ENCODE results near the gene TRIO.

The TRIO gene

GRCh38 chr5:14471507-14471906 is 328.4 kb downstream of the TRIO start:
- Histone ChIP-seq H3K27ac (replicated peaks; ENCODE audit: low read length) (no peak overlapping the region), H3K27me3 (ENCODE audit: control insufficient read depth in 3 of 3, insufficient read depth in 3 of 3, low read depth in 1 of 3, low read length in 3 of 3) (no peaks in the 10 kb centered on the region), H2AFZ (ENCODE audit: low read length) (no peak overlapping the region), H3K4ac (ENCODE audit: low read length) (no peak overlapping the region), H3K14ac (ENCODE audit: low read length) (no peak overlapping the region), H3K4me3 (ENCODE audit: low read length in 2 of 2) (no peak overlapping the region), H2BK12ac (ENCODE audit: low read length) (no peak overlapping the region), H3K79me1 (ENCODE audit: low read depth, low read length) (no peaks in the 10 kb centered on the region), H4K91ac (ENCODE audit: low read depth, low read length, poor library complexity) (no peak overlapping the region), H3K9ac (ENCODE audit: low read depth, low read length, poor library complexity) (no peak overlapping the region), H2BK5ac (ENCODE audit: low read length) (no peak overlapping the region), H3K4me2 (ENCODE audit: insufficient read depth, low read length, poor library complexity, severe bottlenecking) (no peak overlapping the region), H3K9me3 (replicated peaks in 1 of 2; ENCODE audit: control insufficient read depth in 2 of 2, insufficient read depth in 1 of 2, low read depth in 1 of 2, low read length in 2 of 2) (no peaks in the 10 kb centered on the region), H2BK120ac (ENCODE audit: low read depth, low read length) (no peak overlapping the region), H3K36me3 (replicated peaks in 1 of 2; ENCODE audit: control insufficient read depth in 2 of 2, insufficient read depth in 2 of 2, low read length in 2 of 2) (peaks cover 9 to 95% of the 10 kb centered on the region in 2 donors), H2AK5ac (ENCODE audit: low read depth, low read length) (no peak overlapping the region), H3K4me1 (ENCODE audit: control insufficient read depth in 2 of 2, insufficient read depth in 1 of 2, low read depth in 1 of 2, low read length in 2 of 2) (peaks cover 0 to 3% of the 10 kb centered on the region in 2 donors), H4K8ac (ENCODE audit: low read depth, low read length) (no peak overlapping the region), H3K18ac (ENCODE audit: low read length) (no peak overlapping the region), H3K23ac (ENCODE audit: low read depth, low read length, poor library complexity) (no peak overlapping the region), H2BK15ac (ENCODE audit: low read length) (no peak overlapping the region)
- no peak for DNase-seq (ENCODE audit: low spot score)
- no CpG with 5 or more reads among the region's 3 CpGs for WGBS, 2 donors (ENCODE audit: extremely low coverage in 2 of 2, insufficient read length in 2 of 2, insufficient replicate concordance in 1 of 2)

GRCh38 chr5:14472986-14473567 is 329.9 kb downstream of the TRIO start:
- no CpG with 5 or more reads among the region's 3 CpGs for WGBS, 2 donors (ENCODE audit: extremely low coverage in 2 of 2, insufficient read length in 2 of 2, insufficient replicate concordance in 1 of 2)

GRCh38 chr5:14475045-14475444 is 331.9 kb downstream of the TRIO start:
- Histone ChIP-seq H2BK12ac (ENCODE audit: low read length) (no peak overlapping the region), H3K23ac (ENCODE audit: low read depth, low read length, poor library complexity) (no peak overlapping the region), H3K9ac (ENCODE audit: low read depth, low read length, poor library complexity) (no peak overlapping the region), H3K4me3 (ENCODE audit: low read length in 2 of 2) (no peak overlapping the region), H3K36me3 (replicated peaks in 1 of 2; ENCODE audit: control insufficient read depth in 2 of 2, insufficient read depth in 2 of 2, low read length in 2 of 2) (peaks cover 12 to 99% of the 10 kb centered on the region in 2 donors), H3K27me3 (ENCODE audit: control insufficient read depth in 3 of 3, insufficient read depth in 3 of 3, low read depth in 1 of 3, low read length in 3 of 3) (no peaks in the 10 kb centered on the region), H3K79me1 (ENCODE audit: low read depth, low read length) (no peaks in the 10 kb centered on the region), H2AFZ (ENCODE audit: low read length) (no peak overlapping the region), H3K4me1 (ENCODE audit: control insufficient read depth in 2 of 2, insufficient read depth in 1 of 2, low read depth in 1 of 2, low read length in 2 of 2) (no peaks in the 10 kb centered on the region), H3K4me2 (ENCODE audit: insufficient read depth, low read length, poor library complexity, severe bottlenecking) (no peak overlapping the region), H3K14ac (ENCODE audit: low read length) (no peak overlapping the region), H3K27ac (replicated peaks; ENCODE audit: low read length) (no peak overlapping the region), H2BK120ac (ENCODE audit: low read depth, low read length) (no peak overlapping the region), H3K9me3 (replicated peaks in 1 of 2; ENCODE audit: control insufficient read depth in 2 of 2, insufficient read depth in 1 of 2, low read depth in 1 of 2, low read length in 2 of 2) (no peaks in the 10 kb centered on the region), H4K8ac (ENCODE audit: low read depth, low read length) (no peak overlapping the region), H2BK5ac (ENCODE audit: low read length) (no peak overlapping the region), H2AK5ac (ENCODE audit: low read depth, low read length) (no peak overlapping the region), H2BK15ac (ENCODE audit: low read length) (no peak overlapping the region), H4K91ac (ENCODE audit: low read depth, low read length, poor library complexity) (no peak overlapping the region), H3K4ac (ENCODE audit: low read length) (no peak overlapping the region), H3K18ac (ENCODE audit: low read length) (no peak overlapping the region)
- DNase-seq (ENCODE audit: low spot score), result no peak
- WGBS, 2 donors (ENCODE audit: extremely low coverage in 2 of 2, insufficient read length in 2 of 2, insufficient replicate concordance in 1 of 2), result no CpG with 5 or more reads among the region's 4 CpGs

More at GRCh38 chr5:14472986-14473567, 329.9 kb downstream of the TRIO start:
- no peak overlapping the region for H2BK12ac ChIP-seq (ENCODE audit: low read length)
- no peak overlapping the region for H3K23ac ChIP-seq (ENCODE audit: low read depth, low read length, poor library complexity)
- no peak overlapping the region for H2BK120ac ChIP-seq (ENCODE audit: low read depth, low read length)
- DNase-seq (ENCODE audit: low spot score), result peak; percentile 32
- no peak overlapping the region for H3K18ac ChIP-seq (ENCODE audit: low read length)
- H3K4me2 ChIP-seq (ENCODE audit: insufficient read depth, low read length, poor library complexity, severe bottlenecking), result no peak overlapping the region
- peaks cover 0 to 3% of the 10 kb centered on the region in 2 donors for H3K4me1 ChIP-seq (ENCODE audit: control insufficient read depth in 2 of 2, insufficient read depth in 1 of 2, low read depth in 1 of 2, low read length in 2 of 2)
- H3K27me3 ChIP-seq (ENCODE audit: control insufficient read depth in 3 of 3, insufficient read depth in 3 of 3, low read depth in 1 of 3, low read length in 3 of 3), result no peaks in the 10 kb centered on the region
- H2BK5ac ChIP-seq (ENCODE audit: low read length), result no peak overlapping the region
- H2BK15ac ChIP-seq (ENCODE audit: low read length), result no peak overlapping the region
- no peak overlapping the region for H3K9ac ChIP-seq (ENCODE audit: low read depth, low read length, poor library complexity)
- no peak overlapping the region for H4K91ac ChIP-seq (ENCODE audit: low read depth, low read length, poor library complexity)
- H3K27ac ChIP-seq (replicated peaks; ENCODE audit: low read length), result no peak overlapping the region
- no peak overlapping the region for H3K4me3 ChIP-seq (ENCODE audit: low read length in 2 of 2)
- H3K36me3 ChIP-seq (replicated peaks in 1 of 2; ENCODE audit: control insufficient read depth in 2 of 2, insufficient read depth in 2 of 2, low read length in 2 of 2), result peaks cover 11 to 95% of the 10 kb centered on the region in 2 donors
- H3K79me1 ChIP-seq (ENCODE audit: low read depth, low read length), result no peaks in the 10 kb centered on the region
- H3K9me3 ChIP-seq (replicated peaks in 1 of 2; ENCODE audit: control insufficient read depth in 2 of 2, insufficient read depth in 1 of 2, low read depth in 1 of 2, low read length in 2 of 2), result no peaks in the 10 kb centered on the region
- no peak overlapping the region for H2AK5ac ChIP-seq (ENCODE audit: low read depth, low read length)
- no peak overlapping the region for H4K8ac ChIP-seq (ENCODE audit: low read depth, low read length)
- no peak overlapping the region for H3K4ac ChIP-seq (ENCODE audit: low read length)
- H2AFZ ChIP-seq (ENCODE audit: low read length), result no peak overlapping the region
- no peak overlapping the region for H3K14ac ChIP-seq (ENCODE audit: low read length)

GRCh38 chr5:14476786-14477435 is 333.8 kb downstream of the TRIO start:
- Histone ChIP-seq H3K14ac (ENCODE audit: low read length) (no peak overlapping the region), H3K9me3 (replicated peaks in 1 of 2; ENCODE audit: control insufficient read depth in 2 of 2, insufficient read depth in 1 of 2, low read depth in 1 of 2, low read length in 2 of 2) (no peaks in the 10 kb centered on the region), H4K91ac (ENCODE audit: low read depth, low read length, poor library complexity) (no peak overlapping the region), H2BK120ac (ENCODE audit: low read depth, low read length) (no peak overlapping the region), H2BK15ac (ENCODE audit: low read length) (no peak overlapping the region), H3K4me1 (ENCODE audit: control insufficient read depth in 2 of 2, insufficient read depth in 1 of 2, low read depth in 1 of 2, low read length in 2 of 2) (no peaks in the 10 kb centered on the region), H2AK5ac (ENCODE audit: low read depth, low read length) (no peak overlapping the region), H2BK5ac (ENCODE audit: low read length) (no peak overlapping the region), H3K9ac (ENCODE audit: low read depth, low read length, poor library complexity) (no peak overlapping the region), H2AFZ (ENCODE audit: low read length) (no peak overlapping the region), H3K4ac (ENCODE audit: low read length) (no peak overlapping the region), H4K8ac (ENCODE audit: low read depth, low read length) (no peak overlapping the region), H3K18ac (ENCODE audit: low read length) (no peak overlapping the region), H2BK12ac (ENCODE audit: low read length) (no peak overlapping the region), H3K27ac (replicated peaks; ENCODE audit: low read length) (no peak overlapping the region), H3K4me3 (ENCODE audit: low read length in 2 of 2) (no peak overlapping the region), H3K79me1 (ENCODE audit: low read depth, low read length) (no peaks in the 10 kb centered on the region), H3K27me3 (ENCODE audit: control insufficient read depth in 3 of 3, insufficient read depth in 3 of 3, low read depth in 1 of 3, low read length in 3 of 3) (no peaks in the 10 kb centered on the region), H3K4me2 (ENCODE audit: insufficient read depth, low read length, poor library complexity, severe bottlenecking) (no peak overlapping the region), H3K36me3 (replicated peaks in 1 of 2; ENCODE audit: control insufficient read depth in 2 of 2, insufficient read depth in 2 of 2, low read length in 2 of 2) (peaks cover 17 to 99% of the 10 kb centered on the region in 2 donors), H3K23ac (ENCODE audit: low read depth, low read length, poor library complexity) (no peak overlapping the region)
- WGBS, 2 donors (ENCODE audit: extremely low coverage in 2 of 2, insufficient read length in 2 of 2, insufficient replicate concordance in 1 of 2), result no CpG with 5 or more reads among the region's 4 CpGs
- DNase-seq (ENCODE audit: low spot score), result no peak

Data from neuronal stem cell (in vitro differentiated cells).